ENCODE measurements around the gene CAMSAP2. TPM values are rescaled to one million over a fixed set of nuclear protein-coding genes. Genes with fewer than 3 reads are reported as not detected.

CAMSAP2 gene
- total RNA-seq, 1 donor: 2.7 TPM

DNA sequence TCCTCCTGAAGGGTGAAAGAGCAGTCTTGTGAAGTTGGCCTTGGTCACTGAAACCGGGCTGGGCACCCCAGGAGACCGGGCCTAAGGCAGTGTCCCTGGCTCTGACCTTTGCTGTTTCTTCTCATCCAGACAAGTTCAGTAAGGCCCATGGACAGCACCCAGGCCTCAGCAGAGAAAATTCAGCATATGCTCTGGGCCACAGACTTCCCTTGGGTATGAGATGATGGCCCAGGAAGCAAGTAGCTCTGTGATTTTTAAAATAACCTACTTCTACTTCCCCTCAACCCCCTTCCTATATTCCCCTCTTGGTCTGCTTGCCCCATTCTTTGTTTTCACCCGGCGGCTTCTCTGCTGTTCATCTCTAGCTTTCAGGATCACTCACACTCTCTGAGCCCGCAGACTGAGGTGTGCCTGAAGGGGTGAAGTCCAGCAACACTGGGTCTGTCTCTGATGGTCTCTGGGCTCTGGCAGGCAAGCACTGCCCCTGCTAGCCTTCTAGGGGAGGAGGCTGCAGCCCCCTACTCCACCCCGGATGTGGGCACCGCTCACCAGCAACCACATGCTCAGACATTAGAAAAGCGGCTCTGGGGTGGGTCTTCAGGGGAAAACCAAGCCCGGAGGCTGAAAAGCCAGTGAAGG is 131.2 kb downstream of the CAMSAP2 start:
- Histone ChIP-seq H3K4me1 (ENCODE audit: insufficient read depth, low read length) (peaks cover 31% of the 10 kb centered on the region), H3K4me3 (ENCODE audit: low read length) (no peak overlapping the region), H3K27me3 (ENCODE audit: insufficient read depth, low read length) (peaks cover 13% of the 10 kb centered on the region), H3K9me3 (ENCODE audit: low read depth, low read length) (no peaks in the 10 kb centered on the region)

DNA sequence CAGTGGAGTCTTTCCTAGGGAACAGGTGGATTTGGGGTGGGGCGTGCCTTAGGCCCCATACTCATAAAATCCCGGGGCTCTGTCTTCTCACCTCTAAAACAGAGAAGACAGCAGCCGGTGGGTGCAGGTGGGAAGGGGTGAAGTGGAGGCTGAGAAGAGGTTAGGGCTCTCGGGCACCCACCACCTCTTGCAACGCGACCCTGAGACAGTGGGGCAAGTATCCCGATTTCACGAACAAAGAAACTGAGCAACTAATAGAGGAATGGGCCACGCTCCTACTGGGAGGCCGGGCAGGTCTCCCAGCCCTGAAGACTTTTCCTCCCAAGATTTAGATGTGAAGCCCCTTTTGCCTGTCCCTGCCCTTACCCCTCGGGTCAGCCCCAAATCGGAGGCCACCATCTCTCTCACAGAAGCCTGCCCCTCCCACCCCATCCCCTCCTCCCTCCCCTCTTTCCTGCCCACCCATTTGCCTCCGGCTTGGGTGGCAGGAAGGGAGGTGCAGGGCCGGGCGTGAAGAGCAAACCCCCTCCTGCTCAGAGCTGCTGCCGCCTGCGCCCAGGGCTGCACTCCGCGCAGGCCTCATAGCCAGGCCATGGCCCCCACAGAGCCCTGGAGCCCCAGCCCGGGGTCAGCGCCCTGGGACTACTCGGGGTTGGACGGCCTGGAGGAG is 133.9 kb downstream of the CAMSAP2 start, which contains the start of gene GPR25:
TSS of gene GPR25 (plus strand) at position 536 of the 670 bp plus-strand sequence. CDS start at position 593, 57 bp downstream.
- Histone ChIP-seq H3K9me3 (ENCODE audit: low read depth, low read length) (no peaks in the 10 kb centered on the region), H3K4me3 (ENCODE audit: low read length) (no peak within 1 kb of the TSS), H3K27me3 (ENCODE audit: insufficient read depth, low read length) (peaks cover 13% of the 10 kb centered on the region), H3K4me1 (ENCODE audit: insufficient read depth, low read length) (peaks cover 25% of the 10 kb centered on the region)

DNA sequence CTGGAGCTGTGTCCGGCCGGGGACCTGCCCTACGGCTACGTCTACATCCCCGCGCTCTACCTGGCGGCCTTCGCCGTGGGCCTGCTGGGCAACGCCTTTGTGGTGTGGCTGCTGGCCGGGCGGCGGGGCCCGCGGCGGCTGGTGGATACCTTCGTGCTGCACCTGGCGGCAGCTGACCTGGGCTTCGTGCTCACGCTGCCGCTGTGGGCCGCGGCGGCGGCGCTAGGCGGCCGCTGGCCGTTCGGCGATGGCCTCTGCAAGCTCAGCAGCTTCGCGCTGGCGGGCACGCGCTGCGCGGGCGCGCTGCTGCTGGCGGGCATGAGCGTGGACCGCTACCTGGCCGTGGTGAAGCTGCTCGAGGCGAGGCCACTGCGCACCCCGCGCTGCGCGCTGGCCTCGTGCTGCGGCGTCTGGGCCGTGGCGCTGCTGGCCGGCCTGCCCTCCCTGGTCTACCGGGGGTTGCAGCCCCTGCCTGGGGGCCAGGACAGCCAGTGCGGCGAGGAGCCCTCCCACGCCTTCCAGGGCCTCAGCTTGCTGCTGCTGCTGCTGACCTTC is 134.5 kb downstream of the CAMSAP2 start:
- H3K9me3 ChIP-seq (ENCODE audit: low read depth, low read length): no peaks in the 10 kb centered on the region
- peaks cover 13% of the 10 kb centered on the region for H3K27me3 ChIP-seq (ENCODE audit: insufficient read depth, low read length)
- peaks cover 31% of the 10 kb centered on the region for H3K4me1 ChIP-seq (ENCODE audit: insufficient read depth, low read length)
- H3K4me3 ChIP-seq (ENCODE audit: low read length): no peak overlapping the region

DNA sequence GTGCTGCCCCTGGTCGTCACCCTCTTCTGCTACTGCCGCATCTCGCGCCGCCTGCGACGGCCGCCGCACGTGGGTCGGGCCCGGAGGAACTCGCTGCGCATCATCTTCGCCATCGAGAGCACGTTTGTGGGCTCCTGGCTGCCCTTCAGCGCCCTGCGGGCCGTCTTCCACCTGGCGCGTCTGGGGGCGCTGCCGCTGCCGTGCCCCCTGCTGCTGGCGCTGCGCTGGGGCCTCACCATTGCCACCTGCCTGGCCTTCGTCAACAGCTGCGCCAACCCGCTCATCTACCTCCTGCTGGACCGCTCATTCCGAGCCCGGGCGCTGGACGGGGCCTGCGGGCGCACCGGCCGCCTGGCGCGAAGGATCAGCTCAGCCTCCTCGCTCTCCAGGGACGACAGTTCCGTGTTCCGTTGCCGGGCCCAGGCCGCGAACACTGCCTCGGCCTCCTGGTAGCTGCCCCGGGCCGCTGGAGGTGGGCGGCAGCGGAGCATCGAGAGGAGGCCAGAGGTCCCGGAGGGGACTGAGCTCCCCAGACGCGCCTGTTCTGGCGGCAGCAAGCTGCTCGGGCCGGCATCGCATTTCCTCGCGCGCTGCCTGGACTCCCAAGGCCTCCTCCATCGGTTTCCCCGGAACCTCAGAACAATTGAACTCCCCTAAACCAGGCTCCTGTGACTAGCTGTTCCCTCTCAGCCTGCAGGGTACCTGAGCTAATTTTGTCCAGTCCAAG is 135.1 kb downstream of the CAMSAP2 start:
- H3K4me3 ChIP-seq (ENCODE audit: low read length): no peak overlapping the region
- H3K9me3 ChIP-seq (ENCODE audit: low read depth, low read length): no peaks in the 10 kb centered on the region
- peaks cover 34% of the 10 kb centered on the region for H3K4me1 ChIP-seq (ENCODE audit: insufficient read depth, low read length)
- peaks cover 13% of the 10 kb centered on the region for H3K27me3 ChIP-seq (ENCODE audit: insufficient read depth, low read length)

DNA sequence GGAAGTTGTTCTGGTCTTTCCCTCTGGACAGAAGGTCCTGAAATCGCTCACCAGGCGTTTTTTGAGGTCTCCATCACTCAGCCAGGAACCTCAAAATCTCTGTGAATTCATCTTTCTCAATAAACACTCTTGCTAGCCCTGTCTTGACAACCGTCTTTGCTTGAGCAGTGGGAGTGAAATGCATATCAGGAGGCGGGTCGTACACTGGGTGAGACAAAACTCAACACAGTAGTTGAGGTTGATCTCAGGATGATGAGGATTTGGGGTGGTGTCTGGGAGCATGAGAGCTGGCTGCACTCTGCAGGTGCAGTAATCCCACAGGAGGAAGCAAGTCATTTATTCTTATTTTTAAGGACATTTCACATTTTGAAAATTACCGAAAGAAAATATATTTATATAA is 136.0 kb downstream of the CAMSAP2 start:
- Histone ChIP-seq H3K9me3 (ENCODE audit: low read depth, low read length) (no peaks in the 10 kb centered on the region), H3K4me1 (ENCODE audit: insufficient read depth, low read length) (peaks cover 30% of the 10 kb centered on the region), H3K27me3 (ENCODE audit: insufficient read depth, low read length) (peaks cover 13% of the 10 kb centered on the region), H3K4me3 (ENCODE audit: low read length) (no peak overlapping the region)

DNA sequence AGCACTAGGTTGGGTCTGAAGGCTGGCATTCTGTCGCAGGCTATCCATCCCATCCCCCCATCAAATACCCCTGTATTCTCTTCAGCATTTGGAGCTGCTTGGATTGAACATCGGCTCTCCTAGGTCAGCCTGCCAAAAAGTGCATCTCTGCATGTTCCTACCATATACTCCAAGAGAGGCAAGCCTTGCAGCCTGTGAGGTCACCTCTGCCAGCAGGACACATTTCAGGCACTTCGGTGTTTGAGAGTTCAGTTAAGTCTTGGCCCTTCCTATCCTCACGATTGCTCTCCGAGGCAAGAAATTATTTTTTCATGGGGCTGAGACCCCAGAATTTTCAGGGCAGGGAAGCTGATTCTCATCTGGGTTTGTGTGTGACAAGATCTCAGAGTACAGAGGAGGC is 136.7 kb downstream of the CAMSAP2 start:
- Histone ChIP-seq H3K4me1 (ENCODE audit: insufficient read depth, low read length) (peaks cover 25% of the 10 kb centered on the region), H3K9me3 (ENCODE audit: low read depth, low read length) (no peaks in the 10 kb centered on the region), H3K4me3 (ENCODE audit: low read length) (no peak overlapping the region), H3K27me3 (ENCODE audit: insufficient read depth, low read length) (peaks cover 13% of the 10 kb centered on the region)

DNA sequence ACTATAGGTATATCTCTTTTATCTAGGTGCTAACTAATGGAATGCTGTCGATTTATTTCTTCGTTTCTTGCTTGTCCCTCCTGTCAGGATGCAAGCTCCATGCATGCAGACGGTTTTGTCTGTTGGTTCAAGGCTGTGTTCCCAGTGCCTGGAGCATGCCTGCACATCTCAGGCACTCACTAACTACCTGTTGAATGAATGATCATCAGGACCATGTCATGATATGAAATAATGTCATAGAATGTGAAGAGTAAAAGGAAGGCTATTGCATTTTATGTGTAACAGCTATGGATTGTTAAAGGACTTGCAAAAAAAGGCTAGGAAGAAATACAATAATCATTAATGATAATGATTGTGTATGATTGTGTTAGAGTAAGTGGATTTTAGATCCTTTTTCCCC is 138.3 kb downstream of the CAMSAP2 start:
- H3K9me3 ChIP-seq (ENCODE audit: low read depth, low read length): no peaks in the 10 kb centered on the region
- H3K4me3 ChIP-seq (ENCODE audit: low read length): no peak overlapping the region
- peaks cover 25% of the 10 kb centered on the region for H3K4me1 ChIP-seq (ENCODE audit: insufficient read depth, low read length)
- H3K27me3 ChIP-seq (ENCODE audit: insufficient read depth, low read length): peaks cover 13% of the 10 kb centered on the region

DNA sequence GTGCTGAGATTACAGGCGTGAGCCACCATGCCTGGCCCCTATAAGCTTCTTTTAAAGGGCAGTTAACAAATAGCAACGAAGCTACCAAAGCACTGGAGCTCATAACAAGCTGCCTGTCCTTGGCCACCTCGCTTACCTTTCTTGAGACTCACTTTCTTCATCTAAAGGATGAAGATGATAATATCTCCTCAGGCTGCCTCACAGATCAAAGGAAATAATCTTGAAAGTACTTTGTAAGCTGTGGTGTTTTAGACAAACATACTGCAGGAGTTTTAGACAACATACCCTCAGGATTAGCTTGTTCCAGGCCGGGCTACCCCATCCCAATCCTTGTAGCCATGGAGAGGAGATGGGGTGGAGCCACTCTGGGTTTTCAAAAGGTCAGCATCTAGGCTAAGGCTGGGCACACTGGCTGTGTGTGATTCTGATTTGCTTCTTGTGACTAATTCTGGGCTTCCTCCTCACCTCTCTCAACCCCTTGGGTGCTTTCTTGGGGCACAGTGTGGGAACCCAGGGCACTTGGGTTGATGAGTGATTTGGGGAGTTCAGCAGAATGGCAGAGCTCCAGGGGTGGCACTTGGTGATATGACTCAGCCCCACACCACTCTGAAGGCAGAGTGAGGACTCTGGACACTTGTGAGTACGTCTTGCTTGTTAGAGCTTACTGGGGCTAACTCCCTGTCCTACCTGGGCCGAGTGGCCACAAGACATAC is 139.3 kb downstream of the CAMSAP2 start:
- peaks cover 22% of the 10 kb centered on the region for H3K4me1 ChIP-seq (ENCODE audit: insufficient read depth, low read length)
- no peaks in the 10 kb centered on the region for H3K9me3 ChIP-seq (ENCODE audit: low read depth, low read length)
- H3K27me3 ChIP-seq (ENCODE audit: insufficient read depth, low read length): peaks cover 13% of the 10 kb centered on the region
- H3K4me3 ChIP-seq (ENCODE audit: low read length): no peak overlapping the region

DNA sequence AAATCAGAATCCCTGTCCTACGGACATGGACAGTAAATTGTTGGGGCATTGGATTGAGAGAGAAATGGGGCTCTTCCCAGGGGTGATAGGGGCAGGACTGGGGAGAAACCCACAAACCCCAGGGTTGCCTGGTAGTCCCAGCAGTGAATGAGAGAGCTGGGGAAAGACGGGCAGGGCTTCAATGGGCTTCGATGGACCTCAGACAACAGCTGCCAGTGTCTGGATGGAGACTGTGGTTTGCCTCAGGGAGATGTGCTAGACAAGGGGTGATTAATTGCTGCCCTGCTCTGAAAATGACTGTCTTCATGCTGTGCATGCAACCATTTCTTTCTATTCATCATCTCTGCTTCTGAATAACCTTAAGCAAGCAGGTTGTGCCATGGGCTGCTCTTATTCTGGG is 141.5 kb downstream of the CAMSAP2 start:
- Histone ChIP-seq H3K27me3 (ENCODE audit: insufficient read depth, low read length) (no peaks in the 10 kb centered on the region), H3K9me3 (ENCODE audit: low read depth, low read length) (no peaks in the 10 kb centered on the region), H3K4me1 (ENCODE audit: insufficient read depth, low read length) (peaks cover 12% of the 10 kb centered on the region), H3K4me3 (ENCODE audit: low read length) (no peak overlapping the region)

DNA sequence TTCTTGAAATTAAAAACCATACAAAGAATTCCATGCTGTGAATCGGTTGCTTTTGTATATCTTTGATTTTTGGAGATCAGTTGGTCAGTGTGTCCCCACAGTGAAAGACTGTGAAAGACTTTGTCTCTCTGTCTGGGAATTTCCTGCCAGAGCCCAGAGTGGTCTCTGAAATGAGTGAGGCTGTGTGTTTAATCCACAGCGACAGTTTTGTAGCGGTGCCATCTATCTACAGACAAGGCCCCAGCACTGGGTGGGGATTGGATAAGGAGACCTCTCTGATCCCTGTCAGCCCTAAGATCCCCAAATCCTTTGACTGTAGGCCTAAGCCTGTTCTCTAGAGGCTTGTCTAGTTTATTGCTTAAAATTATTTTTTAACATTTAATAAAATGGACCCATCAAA is 144.4 kb downstream of the CAMSAP2 start:
- Histone ChIP-seq H3K9me3 (ENCODE audit: low read depth, low read length) (no peaks in the 10 kb centered on the region), H3K27me3 (ENCODE audit: insufficient read depth, low read length) (no peaks in the 10 kb centered on the region), H3K4me3 (ENCODE audit: low read length) (no peak overlapping the region), H3K4me1 (ENCODE audit: insufficient read depth, low read length) (peaks cover 18% of the 10 kb centered on the region)

DNA sequence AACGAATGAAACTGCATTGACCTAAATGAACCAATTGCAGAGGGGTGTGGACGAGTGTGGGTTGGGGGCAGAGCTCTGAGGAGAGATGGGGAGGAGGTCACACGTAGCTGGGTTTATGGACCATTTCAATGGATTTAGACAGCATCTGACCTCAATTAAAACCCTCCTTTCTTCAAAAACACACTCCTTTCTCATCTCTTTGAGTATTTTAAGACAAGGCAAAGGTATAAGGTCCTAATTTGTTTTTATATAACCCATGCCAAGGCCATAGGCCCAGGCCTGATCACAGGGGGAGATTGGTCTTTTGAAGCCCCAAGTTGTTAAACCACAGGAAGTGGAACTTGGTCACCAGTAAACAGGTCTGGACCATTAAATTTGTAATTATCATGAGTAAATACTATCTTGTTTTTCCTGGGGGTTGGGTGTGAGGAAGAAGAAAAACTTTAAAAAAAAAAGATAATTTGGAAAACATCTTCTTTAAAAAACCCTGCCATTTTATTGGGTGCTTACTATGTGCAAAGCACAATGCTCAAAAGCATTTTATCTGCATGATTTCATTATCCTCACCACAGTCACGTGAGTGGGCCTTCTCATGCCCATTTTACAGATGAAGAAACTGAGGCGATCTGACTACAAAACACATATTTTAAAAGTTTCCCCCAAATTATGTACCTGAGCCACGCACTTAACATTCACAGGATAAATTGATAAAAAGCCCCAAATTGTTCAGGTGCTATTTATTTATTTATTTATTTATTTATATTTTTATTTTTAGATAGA is 147.1 kb downstream of the CAMSAP2 start:
- Histone ChIP-seq H3K4me3 (ENCODE audit: low read length) (no peak overlapping the region), H3K4me1 (ENCODE audit: insufficient read depth, low read length) (peaks cover 41% of the 10 kb centered on the region), H3K27me3 (ENCODE audit: insufficient read depth, low read length) (no peaks in the 10 kb centered on the region), H3K9me3 (ENCODE audit: low read depth, low read length) (no peaks in the 10 kb centered on the region)

DNA sequence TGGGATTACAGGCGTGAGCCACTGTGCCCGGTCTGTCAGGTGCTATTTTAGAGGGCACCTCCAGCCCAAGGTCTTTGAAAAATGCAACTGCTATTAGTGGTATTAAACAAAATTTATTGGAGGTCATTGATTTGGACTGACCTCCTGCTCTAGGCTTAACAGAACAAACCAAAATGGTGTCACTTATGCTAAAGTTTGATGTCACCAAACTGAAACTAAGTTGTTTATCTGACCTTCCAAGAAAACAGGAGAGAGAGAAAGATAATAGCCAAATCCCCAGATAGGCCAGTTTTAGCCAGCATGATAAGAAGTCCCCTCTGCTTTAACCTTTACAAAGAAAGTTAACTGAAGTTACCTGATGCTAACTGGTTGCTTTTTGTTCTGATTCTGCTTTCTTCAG is 147.9 kb downstream of the CAMSAP2 start:
- Histone ChIP-seq H3K4me1 (ENCODE audit: insufficient read depth, low read length) (peaks cover 49% of the 10 kb centered on the region), H3K27me3 (ENCODE audit: insufficient read depth, low read length) (peaks cover 4% of the 10 kb centered on the region), H3K9me3 (ENCODE audit: low read depth, low read length) (no peaks in the 10 kb centered on the region), H3K4me3 (ENCODE audit: low read length) (no peak overlapping the region)

DNA sequence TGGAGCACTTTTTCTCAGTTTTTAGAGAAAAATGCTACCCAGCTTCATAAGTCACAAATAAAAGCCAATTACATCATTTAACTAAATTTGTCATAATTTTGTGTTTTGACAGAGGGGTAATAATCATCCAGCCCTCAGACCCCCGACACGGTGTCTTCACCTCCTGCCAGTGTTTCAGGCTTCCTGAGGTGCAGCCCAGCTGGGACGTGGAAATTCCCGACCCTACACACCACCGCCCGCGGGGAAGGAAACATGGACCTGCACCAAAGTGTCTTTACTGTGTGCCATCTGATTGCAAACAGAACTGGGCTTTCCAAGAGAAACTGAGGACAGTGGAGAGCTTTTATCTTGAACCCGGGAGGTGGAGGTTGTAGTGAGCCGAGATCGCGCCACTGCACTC is 148.3 kb downstream of the CAMSAP2 start:
- Histone ChIP-seq H3K4me1 (ENCODE audit: insufficient read depth, low read length) (peaks cover 54% of the 10 kb centered on the region), H3K4me3 (ENCODE audit: low read length) (no peak overlapping the region), H3K9me3 (ENCODE audit: low read depth, low read length) (no peaks in the 10 kb centered on the region), H3K27me3 (ENCODE audit: insufficient read depth, low read length) (peaks cover 8% of the 10 kb centered on the region)

DNA sequence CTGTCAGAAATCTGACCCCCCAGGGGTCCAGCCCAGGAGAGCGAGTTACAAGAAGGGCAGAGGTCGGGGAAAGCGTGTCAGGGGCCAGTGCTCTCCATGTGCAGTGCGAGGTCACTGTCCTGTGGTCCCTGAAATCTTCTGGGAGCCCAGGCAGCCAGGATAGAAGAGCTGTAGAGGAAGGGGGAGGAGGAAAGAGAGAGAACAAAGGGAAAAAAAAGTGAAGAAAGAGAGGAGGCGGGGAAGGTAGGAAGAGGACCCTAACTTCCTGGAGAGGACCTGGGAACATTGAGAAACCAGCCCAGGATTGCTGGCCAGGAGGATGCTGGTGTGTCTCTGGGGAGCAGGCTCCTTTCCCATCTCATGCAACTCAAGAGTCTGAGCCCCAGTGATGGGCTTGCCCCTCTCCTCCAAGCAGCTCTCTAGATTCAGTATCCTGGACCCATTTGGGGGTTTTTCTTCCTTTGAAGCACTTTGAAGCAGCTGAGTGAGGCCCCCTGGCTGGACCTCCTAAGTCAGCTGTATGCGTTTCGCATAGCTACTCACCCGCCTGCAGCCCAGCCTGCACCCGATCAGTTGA is 149.2 kb downstream of the CAMSAP2 start:
- H3K4me1 ChIP-seq (ENCODE audit: insufficient read depth, low read length): peaks cover 59% of the 10 kb centered on the region
- no peak overlapping the region for H3K4me3 ChIP-seq (ENCODE audit: low read length)
- H3K9me3 ChIP-seq (ENCODE audit: low read depth, low read length): no peaks in the 10 kb centered on the region
- peaks cover 16% of the 10 kb centered on the region for H3K27me3 ChIP-seq (ENCODE audit: insufficient read depth, low read length)

Measured in mononuclear cell (primary cell).